Activated CD8-positive, alpha-beta T cell treated with anti-CD3 and anti-CD28 coated beads for 36 hours (primary cell): ENCODE data around the gene GABRA1. TPM values are rescaled to one million over a fixed set of nuclear protein-coding genes. Genes with fewer than 3 reads are reported as not detected.

ENCODE experiments used
- ATAC-seq: fragments of 200-7000 bp; cut with Tn5 transposase; one replicate; pipeline ENCODE4 v1.10.0; 2021; ENCODE audit warnings: mild to moderate bottlenecking, moderate library complexity
- CTCF ChIA-PET: fragments of 350-600 bp; sonication (Branson Sonifier 250); formaldehyde crosslinking; loops from one replicate; lab custom pipeline; 2021; ENCODE audit warnings: antibody characterized with exemption; lab: Charles Lee
- POLR2A ChIA-PET: fragments of 350-600 bp; sonication (Branson Sonifier 250); formaldehyde crosslinking; loops from one replicate; lab custom pipeline; 2021; ENCODE audit warnings: antibody characterized with exemption; lab: Charles Lee
- DNase-seq: peaks from one replicate; pipeline ENCODE4 v3.0.0-alpha.2; 2020
- H3K27ac Mint-ChIP-seq: one replicate; pipeline ENCODE4 v1.8.0; 2021; ENCODE audit warnings: mild to moderate bottlenecking, mixed read lengths
- H3K27me3 Mint-ChIP-seq: one replicate; pipeline ENCODE4 v1.8.0; 2021; ENCODE audit warnings: mixed read lengths
- H3K36me3 Mint-ChIP-seq: one replicate; pipeline ENCODE4 v1.8.0; 2021; ENCODE audit warnings: low read depth, mixed read lengths
- H3K4me1 Mint-ChIP-seq: one replicate; pipeline ENCODE4 v1.8.0; 2021; ENCODE audit warnings: low read depth, mixed read lengths
- H3K4me3 Mint-ChIP-seq: one replicate; pipeline ENCODE4 v1.8.0; 2021; ENCODE audit warnings: mild to moderate bottlenecking, moderate library complexity, mixed read lengths
- H3K9me3 Mint-ChIP-seq: one replicate; pipeline ENCODE4 v1.8.0; 2021; ENCODE audit warnings: mixed read lengths
- CTCF ChIP-seq: fragments of 200-600 bp; IDR thresholded peaks from one replicate; pipeline ENCODE4 v1.8.0; 2022; ENCODE audit warnings: antibody characterized with exemption, mild to moderate bottlenecking
- intact Hi-C: fragments of 100-400 bp; cut with micrococcal nuclease; formaldehyde crosslinking; loops from one replicate; pipeline ENCODE4 v1.10.0; 2022
- total RNA-seq, 2 experiments: library from RNA; stranded (reverse); gene quantifications; one replicate each; pipeline ENCODE4 v1.2.3, GENCODE V29; 2021

The GABRA1 gene
- total RNA-seq, 2 experiments from 2014 or later = not detected

- H3K27ac Mint-ChIP-seq = no peak overlapping the region
- POLR2A ChIA-PET = no interaction called here
These were observed 17.6 kb downstream of the GABRA1 start for GRCh38 chr5:161865510-161865909.

GRCh38 chr5:161889971-161890370 is 42.1 kb downstream of the GABRA1 start:
- intact Hi-C loops = no loop called here
- ATAC-seq (no peak), DNase-seq (no peak)
- Mint-ChIP-seq H3K4me1 (no peaks in the 10 kb centered on the region), H3K27ac (no peak overlapping the region), H3K36me3 (no peaks in the 10 kb centered on the region), H3K9me3 (peaks cover 4% of the 10 kb centered on the region), H3K4me3 (no peak overlapping the region), H3K27me3 (no peaks in the 10 kb centered on the region)
- ChIA-PET POLR2A (no interaction called here), CTCF (no interaction called here)
- TF ChIP-seq CTCF = no peak

More at GRCh38 chr5:161865510-161865909, 17.6 kb downstream of the GABRA1 start:
- no peak overlapping the region for H3K4me3 Mint-ChIP-seq
- ATAC-seq (no peak), DNase-seq (no peak)
- no peaks in the 10 kb centered on the region for H3K4me1 Mint-ChIP-seq
- H3K27me3 Mint-ChIP-seq = no peaks in the 10 kb centered on the region
- no peak for TF ChIP-seq CTCF
- H3K36me3 Mint-ChIP-seq = no peaks in the 10 kb centered on the region
- intact Hi-C loops = no loop called here
- peaks cover 5% of the 10 kb centered on the region for H3K9me3 Mint-ChIP-seq
- CTCF ChIA-PET = no interaction called here

- TF ChIP-seq CTCF = no peak
- H3K36me3 Mint-ChIP-seq = no peaks in the 10 kb centered on the region
- H3K4me1 Mint-ChIP-seq = no peaks in the 10 kb centered on the region
- H3K27me3 Mint-ChIP-seq = no peaks in the 10 kb centered on the region
- ChIA-PET CTCF (no interaction called here), POLR2A (no interaction called here)
- DNase-seq (no peak), ATAC-seq (no peak)
- H3K9me3 Mint-ChIP-seq = peaks cover 7% of the 10 kb centered on the region
- intact Hi-C loops = no loop called here
- H3K27ac Mint-ChIP-seq = no peak overlapping the region
- H3K4me3 Mint-ChIP-seq = no peak overlapping the region
These were observed 47.6 kb downstream of the GABRA1 start for GRCh38 chr5:161895514-161895913.

GRCh38 chr5:161897033-161897432 is 49.1 kb downstream of the GABRA1 start:
- H3K4me3 Mint-ChIP-seq = no peak overlapping the region
- H3K4me1 Mint-ChIP-seq = no peaks in the 10 kb centered on the region
- no peaks in the 10 kb centered on the region for H3K36me3 Mint-ChIP-seq
- H3K27me3 Mint-ChIP-seq = no peaks in the 10 kb centered on the region
- ATAC-seq (no peak), DNase-seq (no peak)
- TF ChIP-seq CTCF = no peak
- H3K27ac Mint-ChIP-seq = no peak overlapping the region
- POLR2A ChIA-PET = no interaction called here
- CTCF ChIA-PET = no interaction called here
- intact Hi-C loops = no loop called here
- H3K9me3 Mint-ChIP-seq = peaks cover 5% of the 10 kb centered on the region

GRCh38 chr5:161899590-161899989 is 51.7 kb downstream of the GABRA1 start:
- H3K27ac Mint-ChIP-seq = no peak overlapping the region
- H3K4me1 Mint-ChIP-seq = no peaks in the 10 kb centered on the region
- CTCF ChIA-PET = no interaction called here
- TF ChIP-seq CTCF = no peak
- H3K9me3 Mint-ChIP-seq = peaks cover 9% of the 10 kb centered on the region
- no peaks in the 10 kb centered on the region for H3K36me3 Mint-ChIP-seq
- DNase-seq (no peak), ATAC-seq (no peak)
- no peak overlapping the region for H3K4me3 Mint-ChIP-seq
- intact Hi-C loops = no loop called here
- H3K27me3 Mint-ChIP-seq = no peaks in the 10 kb centered on the region
- POLR2A ChIA-PET = no interaction called here
